Sigmoid colon (tissue), 4 donors: ENCODE measurements around the gene EHD1.

Experiments
- CTCF ChIP-seq, 4 experiments: fragments of 450-650 bp in 3 of 4; fragments of 200-600 bp in 1 of 4; IDR thresholded peaks; one replicate each; pipeline ENCODE4 v1.5.1; 2016 to 2019; ENCODE audit warnings: antibody characterized with exemption in 4 of 4, mild to moderate bottlenecking in 3 of 4, moderate library complexity in 2 of 4
- EP300 ChIP-seq, 4 donors: sonication (generic); formaldehyde crosslinking; IDR thresholded peaks; one replicate each; pipeline ENCODE4 v1.6.1; 2017; ENCODE audit warnings: antibody characterized with exemption in 4 of 4
- POLR2A ChIP-seq, 2 donors: fragments of 450-650 bp; IDR thresholded peaks; one replicate each; pipeline ENCODE4 v1.6.1; 2016; ENCODE audit warnings: antibody characterized with exemption in 2 of 2, mild to moderate bottlenecking in 2 of 2, moderate library complexity in 2 of 2
- POLR2AphosphoS5 ChIP-seq, 4 donors: sonication (generic); formaldehyde crosslinking; IDR thresholded peaks; one replicate each; pipeline ENCODE4 v1.6.1; 2017; ENCODE audit warnings: antibody characterized with exemption in 4 of 4

GRCh38 chr11:64814712-64815187 lies 63.7 kb downstream of the EHD1 start:
- TF ChIP-seq CTCF (IDR thresholded peaks at IDR 0.05): no peak
- no peak for TF ChIP-seq POLR2AphosphoS5 (IDR thresholded peaks at IDR 0.05)
- TF ChIP-seq POLR2A (IDR thresholded peaks at IDR 0.05): no peak
- no peak for TF ChIP-seq EP300 (IDR thresholded peaks at IDR 0.05)
